GM18508 (cell line): Measurements from ENCODE around the gene TSPAN8.
"Not testable (repeated sequence)": the region's sequence is repeated elsewhere in the genome, so short reads cannot be mapped to it uniquely, and the experiment has no call there.

Source experiments
- ATAC-seq: cut with Tn5 transposase; IDR thresholded peaks from one replicate; pipeline ENCODE4 v1.9.1; 2021; ENCODE audit warnings: moderate number of reproducible peaks; ENCODE audit not compliant: insufficient read depth, unreplicated experiment

Gene TSPAN8

DNA sequence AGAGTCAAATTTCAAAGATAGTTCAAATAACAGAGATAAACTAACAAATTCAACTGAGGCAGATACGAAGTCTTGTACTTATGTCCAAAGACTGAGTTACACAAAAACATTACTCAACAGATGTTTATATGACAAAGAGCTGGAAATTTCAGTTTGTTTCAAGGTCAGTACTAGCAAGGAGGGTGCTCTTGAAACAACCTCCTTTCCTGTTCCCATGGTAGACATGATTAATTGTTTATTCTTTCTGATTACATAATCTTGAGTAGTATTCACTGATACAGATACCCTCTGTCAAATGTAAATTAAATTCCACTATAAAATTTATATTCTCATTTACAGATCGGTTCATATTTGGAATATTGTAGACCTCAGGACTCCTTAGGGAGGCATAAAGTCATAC lies 23.4 kb downstream of the TSPAN8 start:
- ATAC-seq = no peak

GRCh38 chr12:71130521-71131069 lies 27.2 kb downstream of the TSPAN8 start:
- no peak for ATAC-seq

DNA sequence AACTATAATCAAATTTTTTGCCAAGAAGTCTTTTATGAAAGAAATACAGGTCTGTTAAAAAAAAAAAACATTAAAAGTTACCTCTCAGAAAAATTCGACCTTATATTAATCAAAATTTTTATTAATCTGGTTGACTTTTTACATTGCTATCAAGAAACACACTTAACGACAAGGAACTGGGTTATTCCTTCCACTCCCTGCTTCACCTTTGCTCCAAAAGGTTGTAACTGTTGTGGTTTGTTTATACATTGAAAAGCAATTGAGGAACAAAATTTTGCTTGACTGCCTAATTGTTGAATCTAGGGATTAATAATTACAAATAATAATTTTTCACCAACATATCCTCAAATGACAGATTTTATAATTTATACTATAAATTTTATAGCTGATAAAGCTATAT lies 28.4 kb downstream of the TSPAN8 start:
- ATAC-seq = no peak

DNA sequence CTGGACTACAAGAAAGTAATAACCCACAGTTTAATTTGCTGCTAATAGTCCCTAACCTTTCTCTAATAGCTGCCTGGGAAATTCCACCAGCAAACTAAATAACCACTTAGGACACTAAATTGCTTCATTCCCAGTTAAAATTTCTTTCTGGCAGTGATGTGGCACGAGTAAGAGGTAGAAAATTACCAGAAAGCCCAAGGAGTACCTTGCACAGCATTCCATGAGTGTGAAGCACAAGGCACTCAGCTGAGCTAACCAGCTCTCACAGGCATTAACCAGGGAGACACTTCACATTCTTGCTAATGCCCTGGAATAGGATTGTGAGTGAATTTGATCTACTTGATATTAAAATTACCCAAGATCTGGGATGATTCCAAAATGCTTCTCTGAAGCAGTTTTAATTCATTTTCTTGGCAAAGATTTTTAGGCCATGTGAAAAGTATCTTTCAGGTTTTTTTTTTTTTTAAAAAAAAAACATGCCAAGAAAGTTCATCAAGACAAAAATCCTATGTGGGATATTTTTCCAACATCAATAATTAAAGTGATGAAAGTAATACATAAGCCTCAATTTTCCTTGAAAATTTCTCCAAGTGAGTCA lies 29.5 kb downstream of the TSPAN8 start:
- ATAC-seq = no peak

DNA sequence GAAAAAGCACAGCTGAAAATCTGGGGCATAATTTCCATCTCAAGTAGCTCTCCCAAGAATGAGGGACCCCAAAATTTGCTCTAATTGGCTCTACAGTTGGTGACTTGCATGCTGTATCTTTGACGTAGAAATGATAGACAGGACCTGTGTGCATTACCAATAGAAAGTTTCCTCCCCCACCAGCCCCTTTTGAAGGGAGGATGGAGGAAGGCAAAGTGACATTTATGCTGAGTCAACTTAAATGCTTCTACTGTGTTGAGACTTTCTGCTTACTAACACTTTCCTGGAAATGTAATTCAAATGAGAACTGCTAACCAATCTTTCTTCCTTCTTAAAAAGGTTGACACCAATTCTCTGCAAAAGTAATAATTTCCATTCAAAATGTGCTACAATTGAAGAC lies 31.9 kb downstream of the TSPAN8 start:
- ATAC-seq = no peak

DNA sequence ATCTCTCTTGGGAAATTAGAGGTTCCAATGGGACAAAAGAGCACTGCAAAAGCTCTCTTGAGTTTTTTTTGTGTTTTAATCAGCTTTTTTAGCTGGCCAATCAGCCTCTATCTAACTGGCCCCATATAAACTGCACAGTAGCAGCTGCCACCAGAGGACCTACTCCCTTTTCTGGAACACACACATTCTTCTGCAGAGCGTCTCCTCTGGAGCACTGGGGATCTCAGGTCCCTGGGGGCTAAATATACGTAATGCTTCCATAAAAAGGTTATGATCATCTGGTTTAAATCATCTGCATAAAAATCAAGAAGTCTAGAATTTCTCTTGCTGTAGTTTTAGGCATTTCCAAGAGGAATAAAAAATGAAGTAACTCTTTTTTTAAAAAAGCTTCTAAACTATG lies 32.3 kb downstream of the TSPAN8 start:
- ATAC-seq = no peak

DNA sequence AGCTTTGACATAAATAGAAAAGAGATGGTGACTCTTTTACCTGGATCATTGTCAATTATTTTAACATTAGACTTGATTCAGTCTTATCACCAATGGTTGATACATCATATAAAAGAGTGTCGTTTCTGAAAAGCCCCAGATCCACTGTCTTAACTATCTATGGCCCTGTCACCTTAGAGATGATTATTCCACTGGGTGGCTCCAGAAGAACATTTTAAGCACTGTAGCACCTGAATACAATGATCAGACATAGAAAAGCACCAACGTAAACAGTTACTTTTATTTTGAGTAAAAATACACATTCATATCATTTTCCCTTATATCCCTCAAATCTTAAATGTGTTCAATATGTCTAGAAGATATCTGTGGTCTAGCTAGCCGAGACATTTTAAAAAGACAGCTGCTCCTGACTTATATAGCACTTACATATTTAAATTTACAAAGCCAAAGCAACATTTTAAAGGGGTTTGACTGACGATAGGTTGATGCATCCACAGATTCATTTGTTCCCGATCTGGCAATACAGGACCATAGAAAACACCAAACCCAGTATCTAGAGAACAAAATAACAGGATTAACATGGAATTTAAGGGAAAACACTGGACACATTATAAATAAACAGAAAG lies 32.9 kb downstream of the TSPAN8 start:
- no peak for ATAC-seq

DNA sequence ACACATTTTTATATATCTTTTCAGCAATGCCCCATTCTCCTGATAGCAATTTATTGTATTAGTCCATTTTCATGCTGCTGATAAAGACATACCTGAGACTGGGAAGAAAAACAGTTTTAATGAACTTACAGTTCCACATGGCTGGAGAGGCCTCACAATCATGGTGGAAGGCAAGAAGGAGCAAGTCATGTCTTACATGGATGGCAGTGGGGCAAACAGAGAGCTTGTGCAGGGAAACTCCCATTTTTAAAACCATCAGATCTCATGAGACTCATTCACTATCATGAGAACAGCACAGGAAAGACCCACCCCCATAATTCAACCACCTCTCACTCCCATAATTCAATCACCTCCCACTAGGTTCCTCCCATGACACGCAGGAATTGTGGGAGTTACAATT lies 44.7 kb downstream of the TSPAN8 start:
- ATAC-seq = not testable (repeated sequence)

DNA sequence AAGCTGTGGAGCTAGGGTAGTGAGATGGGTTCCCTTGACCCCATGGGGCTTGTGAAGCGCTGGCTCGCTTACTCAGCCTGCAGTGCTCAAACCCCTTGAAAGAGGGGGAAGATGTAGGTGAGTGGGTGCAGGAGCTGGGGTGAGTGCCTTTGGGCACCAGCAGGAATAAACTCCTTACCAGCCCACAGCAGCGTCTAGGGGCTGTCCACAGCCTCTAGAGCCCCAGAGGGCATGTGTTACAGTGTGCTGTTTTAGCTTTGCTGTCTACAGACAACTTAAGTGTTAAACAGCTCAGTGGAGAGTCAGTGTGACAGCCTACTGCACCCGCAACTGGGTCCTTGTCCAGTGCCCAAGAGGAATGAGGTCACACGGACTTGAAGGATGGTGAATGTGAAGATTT lies 48.0 kb downstream of the TSPAN8 start:
- ATAC-seq = no peak

DNA sequence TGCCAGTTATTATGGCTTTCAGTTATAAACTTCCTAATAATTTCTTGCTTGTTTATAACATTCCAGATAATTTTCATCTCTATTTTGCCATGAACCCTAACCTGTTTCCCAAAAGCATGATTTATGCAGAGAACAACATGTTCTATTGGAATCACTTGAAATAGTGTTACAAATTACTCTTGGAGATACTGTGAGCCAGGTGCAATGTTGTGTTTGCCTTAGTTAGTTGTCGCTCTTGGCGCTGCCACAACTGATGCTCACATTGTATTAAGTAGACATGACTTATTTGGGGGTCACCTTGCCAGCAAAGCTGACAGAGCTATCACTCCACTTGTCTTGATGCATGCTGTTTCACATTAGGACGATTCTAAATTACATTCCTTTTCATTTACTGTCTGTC lies 49.4 kb downstream of the TSPAN8 start:
- no peak for ATAC-seq

DNA sequence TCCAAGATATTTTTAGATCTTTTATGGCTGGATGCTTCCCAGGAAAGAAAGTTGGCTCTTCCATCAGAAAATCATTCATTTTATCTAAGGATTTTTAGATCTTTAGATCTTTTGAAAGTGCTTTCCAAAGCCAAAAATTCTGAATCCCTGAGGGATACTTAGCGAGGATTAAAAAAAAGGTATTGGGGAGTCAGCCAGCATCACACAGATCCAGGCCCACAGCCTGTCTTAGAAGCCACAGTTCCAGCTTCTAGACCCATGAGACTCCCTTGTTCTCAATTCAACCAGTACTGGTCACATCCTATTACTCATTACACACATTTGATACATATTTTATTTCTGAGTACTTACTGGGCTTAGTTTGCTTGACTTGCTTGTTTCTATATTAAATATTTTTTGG lies 49.9 kb downstream of the TSPAN8 start:
- ATAC-seq = no peak

GRCh38 chr12:71105956-71106355 lies 51.8 kb downstream of the TSPAN8 start:
- no peak for ATAC-seq

- ATAC-seq = no peak
Observed at GRCh38 chr12:71092290-71092689, 65.5 kb downstream of the TSPAN8 start.

DNA sequence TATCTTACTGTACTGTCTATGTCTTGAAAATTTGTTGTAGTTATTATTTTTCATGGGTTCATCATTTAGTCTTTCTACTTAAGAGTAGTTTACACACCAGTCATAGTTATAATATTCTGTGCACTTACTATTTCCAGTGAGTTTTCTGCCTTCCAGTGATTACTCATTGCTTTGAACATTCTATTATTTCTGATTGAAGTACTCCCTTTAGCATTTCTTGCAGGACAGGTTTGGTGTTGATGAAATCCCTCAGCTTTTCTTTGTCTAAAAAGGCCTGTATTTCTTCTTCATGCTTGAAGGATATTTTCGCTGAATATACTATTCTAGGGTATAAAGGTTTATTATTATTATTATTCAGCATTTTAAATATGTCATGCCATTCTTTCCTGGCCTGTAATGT lies 66.8 kb downstream of the TSPAN8 start:
- ATAC-seq = no peak

- no peak for ATAC-seq
Observed at GRCh38 chr12:71085575-71085974, 72.2 kb downstream of the TSPAN8 start.

DNA sequence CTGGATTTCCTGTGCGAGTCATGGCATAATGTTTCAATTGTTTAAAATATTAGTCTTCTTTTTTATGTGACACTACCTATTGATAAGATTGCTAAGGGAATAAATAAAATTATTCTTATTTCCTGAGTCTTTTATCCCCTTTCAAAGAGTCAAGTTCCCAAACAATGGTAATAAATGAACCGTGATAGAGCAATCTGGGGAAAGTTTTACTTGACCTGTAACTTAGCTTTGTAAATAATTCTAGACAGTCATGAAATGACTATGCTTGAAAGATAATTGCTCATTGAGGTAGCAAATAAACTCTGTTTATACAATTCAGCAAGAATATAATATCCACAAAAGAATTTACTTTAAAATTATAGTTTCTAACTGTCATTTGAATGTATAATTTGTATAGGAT lies 82.1 kb downstream of the TSPAN8 start:
- no peak for ATAC-seq
